ENCODE data around the gene DNAJB6.

DNA sequence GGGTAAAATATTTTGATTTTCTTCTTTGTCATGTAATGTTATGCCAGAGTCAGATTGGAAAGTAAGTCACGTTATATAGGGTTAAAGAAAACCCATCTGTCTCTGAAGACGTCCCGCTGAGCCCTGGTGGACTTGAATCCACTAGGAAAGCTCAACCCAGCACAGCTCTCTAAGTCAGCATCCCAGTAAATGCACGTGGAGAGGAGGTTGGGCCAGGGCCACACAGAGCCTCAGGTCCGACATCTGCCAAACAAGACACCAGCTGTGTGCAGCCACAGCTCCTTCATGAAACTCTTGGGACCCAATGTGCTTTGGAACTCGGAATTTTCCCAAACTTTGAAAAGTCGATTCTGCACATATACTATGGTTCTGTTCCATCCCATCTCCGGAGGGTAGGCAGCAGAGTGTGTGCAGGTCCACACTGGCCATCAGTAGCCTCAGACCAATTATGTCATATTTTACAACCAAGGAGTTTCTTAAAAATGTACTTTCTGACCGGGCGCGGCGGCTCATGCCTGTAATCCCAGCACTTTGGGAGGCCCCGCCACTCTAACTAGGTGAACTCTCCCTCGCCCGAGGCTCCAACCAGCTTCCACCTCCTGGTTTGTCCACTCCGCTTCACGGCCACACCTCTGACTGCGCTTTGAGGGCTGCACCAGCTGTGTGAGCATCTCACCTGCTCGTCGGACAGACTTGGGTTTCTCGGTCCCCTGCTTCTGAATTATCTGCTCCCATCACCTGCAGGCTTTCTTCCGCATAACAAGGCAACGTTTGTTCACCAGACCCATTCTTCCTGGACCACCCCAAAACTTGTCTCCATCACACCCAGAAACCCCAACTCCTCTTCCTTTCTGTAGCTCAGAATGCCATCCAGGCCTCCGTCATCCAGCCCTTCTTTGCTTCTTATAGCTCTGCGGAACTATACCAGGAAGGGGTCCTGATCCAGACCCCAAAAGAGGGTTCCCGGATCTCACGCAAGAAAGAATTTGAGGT lies 29.7 kb upstream of the DNAJB6 start:
- TF ChIP-seq CTCF (IDR thresholded peaks at IDR 0.05) (no peak), ELF4 (CRISPR knock-in tag; IDR thresholded peaks at IDR 0.05; ENCODE audit: low read depth) (no peak), HMGA2 (CRISPR knock-in tag; IDR thresholded peaks at IDR 0.05) (no peak)
- TF ChIP-seq, protein P1, sequence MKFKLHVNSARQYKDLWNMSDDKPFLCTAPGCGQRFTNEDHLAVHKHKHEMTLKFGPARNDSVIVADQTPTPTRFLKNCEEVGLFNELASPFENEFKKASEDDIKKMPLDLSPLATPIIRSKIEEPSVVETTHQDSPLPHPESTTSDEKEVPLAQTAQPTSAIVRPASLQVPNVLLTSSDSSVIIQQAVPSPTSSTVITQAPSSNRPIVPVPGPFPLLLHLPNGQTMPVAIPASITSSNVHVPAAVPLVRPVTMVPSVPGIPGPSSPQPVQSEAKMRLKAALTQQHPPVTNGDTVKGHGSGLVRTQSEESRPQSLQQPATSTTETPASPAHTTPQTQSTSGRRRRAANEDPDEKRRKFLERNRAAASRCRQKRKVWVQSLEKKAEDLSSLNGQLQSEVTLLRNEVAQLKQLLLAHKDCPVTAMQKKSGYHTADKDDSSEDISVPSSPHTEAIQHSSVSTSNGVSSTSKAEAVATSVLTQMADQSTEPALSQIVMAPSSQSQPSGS (CRISPR knock-in tag; IDR thresholded peaks at IDR 0.05; ENCODE audit: borderline replicate concordance, low read depth), result no peak

Measured in WTC11 (cell line).